Measurements from ENCODE around the gene NUDT13. TPM values are rescaled to one million over a fixed set of nuclear protein-coding genes. Genes with fewer than 3 reads are reported as not detected.
"Not testable (repeated sequence)": the region's sequence is repeated elsewhere in the genome, so short reads cannot be mapped to it uniquely, and the experiment has no call there.

The NUDT13 gene
- total RNA-seq, 1 donor from 2014 or later, result 0.31 TPM

DNA sequence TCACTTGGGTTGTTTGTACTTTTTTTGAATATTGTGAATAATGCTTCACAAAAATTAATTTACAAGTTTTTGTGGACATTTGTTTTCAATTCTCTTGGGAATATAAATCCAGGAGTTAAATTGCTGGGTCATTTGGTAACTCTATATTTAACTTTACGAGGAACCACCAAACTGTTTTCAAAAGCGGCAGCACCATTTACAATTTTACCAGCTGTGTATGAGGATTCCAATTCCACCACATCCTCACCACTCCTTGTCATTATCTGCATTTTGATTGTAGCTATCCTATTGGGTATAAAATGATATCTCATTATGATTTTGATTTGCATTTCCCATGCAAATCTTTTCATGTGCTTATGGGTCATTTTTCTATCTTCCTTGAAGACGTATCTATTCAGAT is 4.0 kb upstream of the NUDT13 start:
- no peak for DNase-seq

DNA sequence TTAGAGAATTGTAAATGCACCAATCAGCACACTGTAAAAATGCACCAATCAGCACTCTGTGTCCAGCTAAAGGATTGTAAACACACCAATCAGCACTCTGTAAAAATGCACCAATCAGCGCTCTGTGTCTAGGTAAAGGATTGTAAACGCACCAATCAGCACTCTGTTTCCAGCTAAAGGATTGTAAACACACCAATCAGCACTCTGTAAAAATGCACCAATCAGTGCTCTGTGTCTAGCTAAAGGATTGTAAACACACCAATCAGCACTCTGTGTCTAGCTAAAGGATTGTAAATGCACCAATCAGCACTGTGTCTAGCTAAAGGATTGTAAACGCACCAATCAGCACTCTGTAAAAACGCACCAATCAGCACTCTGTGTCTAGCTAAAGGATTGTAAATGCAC is 1.0 kb upstream of the NUDT13 start:
- DNase-seq, result not testable (repeated sequence)

DNA sequence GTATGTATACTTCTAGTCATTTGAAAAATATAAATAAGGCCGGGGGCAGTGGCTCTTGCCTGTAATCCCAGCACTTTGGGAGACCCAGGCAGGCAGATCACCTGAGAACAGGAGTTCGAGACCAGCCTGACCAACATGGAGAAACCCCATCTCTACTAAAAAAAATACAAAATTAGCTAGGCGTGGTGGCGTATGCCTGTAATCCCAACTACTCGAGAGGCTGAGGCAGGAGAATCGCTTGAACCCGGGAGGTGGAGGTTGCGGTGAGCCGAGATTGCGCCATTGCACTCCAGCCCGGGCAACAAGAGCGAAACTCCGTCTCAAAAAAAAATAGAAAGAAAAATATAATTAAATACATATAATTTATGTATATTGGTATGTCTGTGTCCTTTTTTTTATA is 1.8 kb downstream of the NUDT13 start:
- DNase-seq, result not testable (repeated sequence)

DNA sequence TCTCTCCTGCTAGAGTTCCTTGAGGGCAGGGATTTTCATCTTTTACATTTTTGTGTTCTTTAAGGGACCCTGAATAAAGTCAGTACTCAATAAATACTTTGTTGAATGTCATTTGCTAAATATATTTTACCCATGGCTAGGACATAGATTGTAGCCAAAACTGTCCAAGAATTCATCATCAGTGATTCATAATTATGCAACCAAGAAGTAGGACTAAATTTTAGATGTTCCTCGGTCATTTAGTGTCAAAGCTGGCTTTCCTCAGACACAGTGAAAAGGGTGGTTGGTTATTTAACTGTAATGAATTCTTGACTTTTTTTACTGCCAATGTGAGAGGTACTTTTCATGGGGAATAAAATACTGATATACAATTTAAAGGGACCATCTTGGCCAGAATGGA is 3.3 kb downstream of the NUDT13 start:
- no peak for DNase-seq

DNA sequence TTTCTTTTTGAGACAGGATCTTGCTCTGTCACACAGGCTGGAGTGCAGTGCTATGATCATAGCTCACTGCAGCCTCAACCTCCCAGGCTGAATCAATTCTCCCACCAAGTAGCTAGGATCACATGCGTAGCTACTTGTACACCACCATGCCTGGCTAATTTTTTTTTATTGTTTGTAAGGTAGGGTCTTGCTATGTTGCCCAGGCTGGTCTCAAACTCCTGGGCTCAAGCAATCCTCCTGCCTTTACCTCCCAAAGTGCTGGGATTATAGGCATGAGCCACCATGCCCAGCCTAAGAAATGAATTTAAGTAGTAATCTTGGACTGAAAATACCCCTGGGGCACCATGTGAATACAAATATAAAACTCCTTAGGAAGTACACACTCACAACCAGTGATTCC is 5.8 kb downstream of the NUDT13 start:
- DNase-seq, result no peak

DNA sequence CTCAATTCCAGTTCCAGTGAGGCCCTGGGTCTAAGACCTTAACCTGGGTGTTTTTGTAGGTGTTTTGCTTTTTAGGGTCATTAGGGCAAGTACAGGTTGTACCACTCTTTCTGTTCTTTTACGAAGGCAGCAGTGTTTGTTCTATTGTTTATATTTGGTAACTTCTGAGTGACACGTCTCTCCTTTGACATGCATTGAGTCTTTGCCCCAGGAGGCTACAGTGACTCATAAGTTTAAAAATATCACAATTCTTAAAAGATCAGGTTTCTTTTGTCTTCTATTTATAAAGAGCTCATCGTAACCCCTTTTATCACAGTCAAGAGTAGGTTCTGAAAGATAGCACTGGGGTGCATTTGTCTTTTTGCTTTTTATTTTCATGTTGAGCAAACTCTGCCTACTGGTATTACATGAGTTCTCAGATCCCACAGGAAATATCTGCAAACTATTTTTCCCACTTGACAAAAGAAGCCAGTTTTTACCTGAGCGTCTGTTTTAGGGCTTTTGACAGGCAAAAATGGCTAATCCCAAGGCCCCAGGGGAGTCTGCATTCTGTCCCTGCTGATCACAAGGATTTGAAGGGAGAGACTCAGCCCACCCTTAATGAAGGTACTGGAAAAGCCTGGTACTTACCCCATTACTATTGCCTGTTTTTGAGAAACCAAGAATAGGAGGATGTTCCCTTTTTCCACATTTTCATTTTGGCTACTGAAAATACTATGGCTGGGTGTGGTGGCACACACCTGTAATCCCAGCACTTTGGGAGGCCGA is 7.9 kb downstream of the NUDT13 start:
- DNase-seq, result no peak

DNA sequence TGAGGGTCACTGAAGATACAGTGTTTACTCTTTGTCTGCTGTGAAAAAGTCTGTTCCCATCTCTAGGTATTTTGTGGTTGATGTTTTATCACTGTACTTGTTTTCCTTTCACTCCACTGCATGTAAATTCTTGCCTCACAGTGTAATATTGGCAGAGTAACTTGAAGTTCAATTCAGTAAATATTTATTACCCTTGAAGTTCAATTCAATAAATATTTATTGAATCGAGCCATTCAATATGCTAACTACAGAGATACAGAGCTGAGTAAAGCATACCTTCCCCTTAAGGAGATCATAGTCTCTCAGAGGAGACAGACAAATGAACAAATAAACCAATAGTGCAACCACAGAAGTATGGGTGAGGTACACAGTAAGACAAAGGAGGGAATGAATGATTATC is 9.2 kb downstream of the NUDT13 start:
- DNase-seq, result no peak

DNA sequence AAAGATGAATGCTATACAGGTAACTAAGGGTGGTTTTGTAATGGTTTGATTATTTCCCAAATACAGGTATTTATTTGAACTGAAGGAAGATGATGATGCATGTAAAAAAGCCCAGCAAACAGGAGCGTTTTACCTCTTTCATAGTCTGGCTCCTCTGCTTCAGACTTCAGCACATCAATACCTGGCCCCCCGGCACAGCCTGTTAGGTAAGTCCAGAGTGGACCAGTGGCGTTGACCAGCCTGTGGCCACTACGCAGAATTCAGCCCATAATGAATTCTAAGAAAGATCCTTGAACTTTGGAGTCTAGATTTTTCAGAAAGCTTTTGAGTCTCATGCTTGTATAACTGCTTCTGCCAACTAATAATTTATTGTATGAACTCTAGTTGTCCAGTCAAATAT is 9.7 kb downstream of the NUDT13 start:
- DNase-seq, result no peak

DNA sequence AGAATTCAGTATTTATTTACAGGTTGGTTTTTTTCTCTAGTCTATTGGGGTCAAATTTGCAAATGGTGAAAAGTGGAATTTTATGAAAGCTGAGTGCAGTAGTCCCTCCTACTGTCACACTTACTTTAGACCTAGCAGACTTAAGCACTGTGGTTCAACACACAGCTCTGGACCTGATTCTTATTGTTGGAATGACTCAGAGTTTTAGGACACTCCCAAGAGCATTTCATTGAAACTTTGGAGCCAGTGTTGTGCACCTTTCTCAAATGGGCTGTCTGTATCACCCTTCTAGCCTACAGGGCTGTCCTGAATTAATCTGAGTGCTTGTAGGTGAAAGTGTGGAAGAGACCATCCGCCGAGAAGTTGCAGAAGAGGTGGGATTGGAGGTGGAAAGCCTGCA is 16.1 kb downstream of the NUDT13 start:
- DNase-seq, result no peak

DNA sequence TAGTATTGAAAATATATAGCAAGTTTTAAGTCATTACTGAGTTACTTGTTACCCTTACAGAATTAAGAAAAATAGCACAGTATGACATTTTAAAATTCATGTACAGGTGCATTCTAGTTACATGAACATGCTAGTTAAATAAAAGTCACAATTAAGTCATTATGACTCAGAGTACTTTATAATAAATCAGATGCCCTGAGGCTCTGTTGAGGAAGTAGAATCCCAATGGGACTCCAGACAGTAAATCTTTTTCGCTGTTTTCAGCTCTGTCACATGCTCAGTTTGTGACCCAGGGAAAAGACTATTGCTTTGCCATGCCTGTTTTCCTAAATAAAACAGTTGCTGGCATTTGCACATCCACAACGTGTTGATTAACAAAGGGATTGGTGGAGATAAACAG is 21.0 kb downstream of the NUDT13 start:
- no peak for DNase-seq

DNA sequence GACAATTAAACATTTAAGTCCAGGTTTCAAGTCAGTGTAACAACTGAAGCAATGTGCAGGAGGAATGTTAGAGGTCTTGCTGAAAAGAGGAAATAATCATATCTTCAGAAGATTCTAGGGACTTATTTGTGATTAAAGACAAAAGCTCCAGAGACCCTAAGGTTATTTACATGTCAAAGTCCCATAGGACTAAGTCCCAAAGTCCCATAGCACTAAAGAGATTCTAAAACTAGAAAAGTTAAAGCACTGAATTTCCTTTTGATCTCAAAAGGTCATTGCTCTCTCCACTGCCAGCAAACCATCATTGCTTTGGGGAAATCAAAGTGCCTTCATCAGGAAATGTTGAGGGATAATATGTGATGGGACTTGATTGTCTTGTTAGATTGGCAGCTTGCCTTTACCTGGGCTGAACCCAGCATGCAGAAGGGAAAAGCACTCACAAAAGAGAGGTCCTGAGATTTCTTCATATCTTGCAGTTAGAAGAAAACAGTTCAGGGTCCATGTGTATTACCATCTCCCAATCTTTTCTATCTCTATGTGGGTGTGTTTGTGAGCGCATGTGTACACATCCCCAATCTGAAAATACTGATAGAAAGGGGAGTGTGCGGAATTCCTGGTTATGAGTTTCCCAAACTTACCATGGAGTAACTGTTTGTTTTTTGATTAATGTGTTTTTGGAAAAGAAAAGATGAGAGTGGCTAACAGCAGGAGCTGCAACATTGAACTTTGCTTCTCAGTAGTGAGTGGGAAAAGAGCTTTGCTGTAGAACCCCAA is 21.8 kb downstream of the NUDT13 start:
- no peak for DNase-seq

DNA sequence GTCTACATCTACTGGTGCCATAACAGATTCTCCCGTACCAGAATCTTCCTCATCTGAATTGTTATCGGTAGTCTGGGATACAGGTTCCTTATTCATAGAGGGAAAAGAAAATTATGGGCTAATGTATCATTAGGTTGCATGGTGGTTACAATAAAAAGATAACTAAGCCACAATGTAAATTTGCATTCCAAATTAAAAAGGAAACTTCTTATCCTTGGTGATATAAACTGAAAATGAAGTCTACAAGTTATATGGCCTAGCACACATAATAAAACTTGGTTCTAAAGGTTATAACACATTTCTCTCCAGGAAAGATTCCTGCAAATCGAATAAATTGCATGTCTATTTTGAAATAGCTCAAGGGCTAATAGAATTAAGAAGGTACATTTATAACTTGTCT is 24.5 kb downstream of the NUDT13 start:
- DNase-seq, result no peak

DNA sequence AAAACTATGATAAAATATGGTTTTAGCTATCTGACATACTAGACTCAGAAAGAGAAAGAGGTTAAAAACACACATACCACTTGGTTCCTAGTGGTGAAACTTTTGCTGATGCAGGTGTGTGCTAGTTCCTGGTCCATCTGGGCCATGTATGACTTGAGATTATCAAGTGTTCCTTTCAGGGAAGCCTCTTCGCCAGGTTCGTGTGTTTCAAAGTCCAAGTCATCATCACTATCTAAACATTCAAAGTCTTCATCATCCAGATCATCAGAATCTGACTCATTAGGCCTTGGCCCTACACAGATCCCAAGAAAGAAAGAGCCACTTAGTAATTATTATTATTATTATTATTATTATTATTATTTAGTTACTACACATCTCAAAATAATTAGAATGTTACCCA is 26.4 kb downstream of the NUDT13 start:
- DNase-seq, result no peak

DNA sequence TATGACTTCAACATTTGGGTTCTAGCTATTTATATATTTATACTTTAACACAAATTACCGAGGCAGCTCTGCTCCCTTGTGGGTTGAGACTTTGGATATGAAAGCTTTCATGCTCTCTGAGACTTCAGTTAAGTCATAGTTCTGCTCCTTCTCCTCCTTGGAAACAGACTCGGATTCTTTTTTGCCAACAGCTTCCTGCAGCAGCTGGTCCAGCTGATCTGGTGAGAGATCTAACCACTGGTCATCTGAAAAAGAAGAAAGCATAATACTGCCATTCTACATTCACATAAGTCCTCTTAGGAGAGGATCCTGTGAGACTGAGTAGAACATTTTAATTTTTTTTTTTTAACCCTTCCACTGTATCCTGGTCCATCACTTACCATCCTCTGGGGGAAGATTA is 29.0 kb downstream of the NUDT13 start:
- no peak for DNase-seq

DNA sequence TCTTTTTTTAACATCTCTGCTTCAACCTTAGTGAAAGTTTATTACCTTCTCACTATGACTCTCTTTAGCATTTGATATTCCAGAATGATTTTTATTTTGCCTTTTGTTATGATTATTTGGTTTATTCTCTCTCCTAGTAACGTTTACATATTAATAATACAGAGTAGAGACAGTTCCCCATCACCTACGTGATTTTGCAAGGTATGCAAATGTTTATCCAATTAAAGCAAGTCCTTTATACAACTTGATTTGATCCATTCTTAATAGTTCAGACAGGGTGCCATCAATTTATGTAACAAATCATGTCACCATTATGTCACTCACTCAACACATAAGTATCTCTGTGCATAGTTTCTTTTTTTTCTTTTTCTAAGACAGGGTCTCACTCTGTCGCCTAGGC is 31.3 kb downstream of the NUDT13 start:
- DNase-seq, result no peak

DNA sequence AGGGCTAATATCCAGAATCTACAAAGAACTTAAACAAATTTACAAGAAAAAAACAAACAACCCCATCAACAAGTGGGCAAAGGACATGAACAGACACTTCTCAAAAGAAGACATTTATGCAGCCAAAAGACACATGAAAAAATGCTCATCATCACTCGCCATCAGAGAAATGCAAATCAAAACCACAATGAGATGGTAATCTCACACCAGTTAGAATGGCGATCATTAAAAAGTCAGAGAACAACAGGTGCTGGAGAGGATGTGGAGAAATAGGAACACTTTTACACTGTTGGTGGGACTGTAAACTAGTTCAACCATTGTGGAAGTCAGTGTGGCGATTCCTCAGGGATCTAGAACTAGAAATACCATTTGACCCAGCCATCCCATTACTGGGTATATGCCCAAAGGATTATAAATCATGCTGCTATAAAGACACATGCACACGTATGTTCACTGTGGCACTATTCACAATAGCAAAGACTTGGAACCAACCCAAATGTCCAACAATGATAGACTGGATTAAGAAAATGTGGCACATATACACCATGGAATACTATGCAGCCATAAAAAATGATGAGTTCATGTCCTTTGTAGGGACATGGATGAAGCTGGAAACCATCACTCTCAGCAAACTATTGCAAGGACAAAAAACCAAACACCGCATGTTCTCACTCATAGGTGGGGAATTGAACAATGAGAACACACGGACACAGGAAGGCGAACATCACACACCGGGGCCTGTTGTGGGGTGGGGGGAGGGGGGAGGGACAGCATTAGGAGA is 40.6 kb downstream of the NUDT13 start:
- DNase-seq, result not testable (repeated sequence)

DNA sequence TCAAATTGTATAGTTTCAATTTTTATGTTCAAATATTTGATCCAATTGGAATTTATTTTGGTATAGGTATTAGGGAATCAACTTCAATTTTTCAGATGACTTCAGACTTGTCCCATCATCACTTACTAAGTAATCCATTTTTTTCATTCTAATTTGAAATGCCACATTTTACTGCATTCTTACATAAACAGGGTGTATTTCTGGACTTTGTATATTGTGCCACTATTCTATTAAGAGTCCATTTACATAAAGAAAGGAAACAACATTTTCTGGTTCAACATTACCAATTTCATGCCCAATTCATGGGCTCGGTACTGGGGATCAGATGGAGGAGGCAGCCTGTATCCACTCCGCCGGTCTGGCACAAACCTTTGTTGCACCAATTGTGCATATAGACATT is 41.8 kb downstream of the NUDT13 start:
- DNase-seq, result no peak

DNA sequence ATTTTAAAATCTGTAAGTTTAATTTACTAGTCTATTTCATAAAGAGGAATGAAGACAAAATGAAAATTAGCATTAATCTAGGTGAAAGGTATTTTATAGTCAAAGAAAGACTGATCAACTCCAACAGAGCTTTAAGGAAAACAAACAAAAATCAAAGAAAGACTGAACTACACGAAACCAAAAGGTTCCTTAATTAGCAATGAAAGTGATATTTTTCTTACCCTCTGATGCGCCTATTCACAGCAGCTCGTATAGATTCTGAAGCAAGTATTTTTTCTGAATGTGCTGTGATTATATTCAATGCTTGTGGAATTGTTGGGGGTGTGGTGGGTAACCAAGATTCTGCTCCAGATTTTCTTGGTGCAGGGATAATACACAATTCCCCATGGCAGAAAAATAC is 45.8 kb downstream of the NUDT13 start:
- DNase-seq, result no peak

DNA sequence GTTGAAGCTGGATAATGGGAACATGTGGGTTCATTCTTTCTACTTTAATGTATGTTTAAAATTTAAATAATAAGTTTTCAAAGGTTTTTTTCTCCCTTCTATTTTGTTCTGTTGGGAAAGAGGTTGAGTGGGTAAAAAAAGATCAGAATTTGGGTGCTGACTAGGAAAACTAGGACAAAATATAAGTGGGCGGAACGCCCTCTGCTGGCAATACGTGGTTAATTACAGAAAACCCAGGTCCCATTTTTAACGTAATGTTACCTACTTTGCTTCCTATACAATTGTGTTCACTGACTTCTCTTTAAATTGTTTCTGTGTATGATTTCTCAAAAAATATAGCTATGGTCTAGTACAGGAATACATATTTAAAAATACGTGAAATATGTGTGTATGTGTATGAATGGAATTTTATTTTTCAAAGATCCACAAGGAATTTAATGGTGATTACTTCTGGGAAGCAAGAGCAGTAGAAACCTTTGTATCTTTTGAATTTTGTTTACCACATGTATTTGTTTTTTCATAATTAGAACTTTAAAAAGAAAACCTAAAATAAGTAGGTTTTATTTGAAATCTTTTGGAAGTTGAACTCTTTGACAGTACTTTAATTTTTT is 48.9 kb downstream of the NUDT13 start:
- DNase-seq, result peak; percentile 13

DNA sequence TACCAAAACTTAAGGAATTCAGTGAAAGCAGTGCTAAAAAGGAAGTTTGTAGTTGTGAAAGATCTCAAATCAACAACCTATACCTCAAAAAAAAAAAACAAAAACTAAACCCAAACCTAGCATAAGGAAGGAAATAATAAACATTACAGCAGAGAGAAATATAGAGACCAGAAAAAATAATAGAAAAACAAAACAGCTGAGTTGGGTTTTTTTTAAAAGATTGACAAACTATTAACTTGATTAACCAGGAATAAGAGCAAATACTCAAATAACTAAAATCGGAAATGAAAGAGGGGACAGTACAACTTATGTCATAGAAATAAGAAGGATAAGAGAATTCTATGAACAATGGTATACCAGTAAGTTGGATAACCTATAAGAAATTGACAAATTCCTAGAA is 50.8 kb downstream of the NUDT13 start:
- no peak for DNase-seq

DNA sequence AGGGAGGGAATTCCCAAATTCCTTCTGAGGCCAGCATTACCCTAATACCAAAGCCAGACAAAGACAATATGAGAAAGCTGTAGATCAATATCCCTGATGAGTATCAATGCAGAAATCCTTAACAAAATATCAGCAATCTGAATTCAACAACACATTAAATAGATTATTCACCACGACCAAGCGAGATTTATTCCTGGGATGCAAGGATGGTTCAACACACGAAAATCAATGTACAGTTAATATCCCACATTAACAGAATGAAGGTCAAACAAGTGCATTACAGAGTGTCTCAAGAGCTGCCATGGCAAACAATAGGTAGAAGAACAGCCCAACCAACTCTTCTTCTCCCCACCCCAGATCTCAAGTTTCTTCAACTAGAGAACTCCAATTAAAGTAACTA is 51.4 kb downstream of the NUDT13 start:
- DNase-seq, result no peak

DNA sequence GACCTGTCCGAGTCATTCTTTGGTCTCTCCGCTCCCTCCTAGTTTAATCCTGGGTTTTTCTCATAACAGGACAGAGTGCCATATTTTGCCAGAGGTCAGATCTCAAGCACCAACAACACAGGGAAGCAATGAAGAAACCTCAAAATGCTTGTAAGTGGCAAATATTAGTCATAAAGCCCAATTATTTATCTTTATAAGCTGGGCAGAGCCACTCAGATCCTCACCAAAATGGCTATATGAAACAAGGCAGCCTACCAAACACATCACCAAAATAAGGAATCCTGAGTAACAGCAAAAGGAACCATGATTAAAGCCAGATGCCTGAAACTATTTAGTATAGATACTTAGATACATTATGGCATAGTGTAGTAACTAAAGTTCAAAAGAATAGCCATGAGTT is 52.8 kb downstream of the NUDT13 start:
- DNase-seq, result no peak

DNA sequence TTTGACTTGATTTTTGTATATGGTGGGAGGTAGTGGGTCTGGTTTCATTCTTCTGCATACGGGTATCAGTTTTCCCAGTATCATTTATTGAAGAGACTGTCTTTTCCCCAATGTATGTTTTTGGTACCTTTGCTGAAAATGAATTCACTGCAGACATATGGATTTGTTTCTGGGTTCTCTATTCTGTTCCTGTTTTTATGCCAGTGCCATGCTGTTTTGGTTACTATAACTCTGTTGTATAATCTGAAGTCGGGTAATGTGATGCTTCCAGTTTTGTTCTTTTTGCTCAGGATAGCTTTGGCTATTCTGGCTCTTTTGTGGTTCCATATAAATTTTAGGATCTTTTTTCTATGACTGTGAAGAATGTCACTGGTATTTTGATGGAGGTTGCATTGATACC is 56.7 kb downstream of the NUDT13 start:
- DNase-seq, result no peak
